GM13976 (cell line): ENCODE results near the gene COL4A2.

ENCODE experiments used
- DNase-seq: peaks from one replicate; pipeline ENCODE4 v3.0.0; 2012; ENCODE audit warnings: low spot score
- CTCF ChIP-seq: IDR thresholded peaks from 2 replicates; pipeline ENCODE4 v1.5.1; 2012; ENCODE audit warnings: borderline replicate concordance, mild to moderate bottlenecking; ENCODE audit not compliant: insufficient read depth; ENCODE audit errors: extremely low read depth, missing control alignments, control extremely low read depth
- in situ Hi-C: fragments of 300-500 bp; cut with MboI; formaldehyde crosslinking; loops from one replicate; pipeline ENCODE4 v1.12.0; 2022; ENCODE audit warnings: low sequenced_read_pairs, mixed read lengths, inconsistent platforms; ENCODE audit not compliant: unreplicated experiment

COL4A2 gene

DNA sequence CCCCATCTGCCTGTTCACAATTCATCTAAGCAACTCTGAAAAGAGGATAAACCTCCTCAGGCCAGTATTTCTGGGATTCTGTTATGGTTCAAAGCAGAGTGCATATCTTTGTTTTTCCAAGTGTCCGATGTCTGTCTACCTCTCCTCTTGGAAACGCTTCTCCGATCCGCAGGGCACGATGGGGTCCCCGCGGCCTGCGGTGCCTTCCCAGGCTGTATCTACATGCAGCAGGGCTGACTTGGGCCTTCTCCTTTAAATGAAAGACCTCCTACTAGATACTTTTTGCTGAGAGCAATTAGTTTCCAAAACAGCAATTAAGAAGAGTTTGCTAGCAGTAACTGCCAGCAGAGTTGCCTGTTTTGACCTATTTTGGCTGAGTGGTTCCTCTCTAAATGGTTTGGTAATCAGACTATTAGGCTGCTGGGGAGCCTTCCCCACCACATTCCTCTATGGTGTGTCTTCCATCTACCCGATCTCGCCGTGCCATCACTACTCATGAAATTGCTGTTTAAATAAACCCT is 23.5 kb downstream of the COL4A2 start:
- no peak for DNase-seq
- TF ChIP-seq CTCF = no peak
- in situ Hi-C loops = no loop called here

DNA sequence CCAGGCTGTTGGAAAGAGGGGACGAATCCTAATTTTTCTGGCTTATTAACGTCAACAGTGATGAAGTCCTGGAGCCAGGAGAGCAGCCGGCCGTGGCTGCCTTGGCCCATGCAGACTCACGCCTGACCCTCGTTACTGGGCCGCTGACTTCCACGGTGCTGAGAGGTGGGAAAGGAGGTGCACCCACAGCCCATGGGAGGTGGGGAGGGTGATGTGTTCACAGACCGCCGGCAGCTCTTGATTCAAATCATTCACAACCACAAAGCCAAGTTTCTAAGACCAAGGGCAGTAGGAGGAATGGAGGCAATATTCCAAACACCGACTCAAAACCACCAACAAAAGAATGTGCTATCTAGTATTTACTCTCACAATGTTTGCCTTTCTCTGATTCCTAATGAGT is 24.3 kb downstream of the COL4A2 start:
- TF ChIP-seq CTCF = no peak
- in situ Hi-C loops = no loop called here
- DNase-seq = no peak

DNA sequence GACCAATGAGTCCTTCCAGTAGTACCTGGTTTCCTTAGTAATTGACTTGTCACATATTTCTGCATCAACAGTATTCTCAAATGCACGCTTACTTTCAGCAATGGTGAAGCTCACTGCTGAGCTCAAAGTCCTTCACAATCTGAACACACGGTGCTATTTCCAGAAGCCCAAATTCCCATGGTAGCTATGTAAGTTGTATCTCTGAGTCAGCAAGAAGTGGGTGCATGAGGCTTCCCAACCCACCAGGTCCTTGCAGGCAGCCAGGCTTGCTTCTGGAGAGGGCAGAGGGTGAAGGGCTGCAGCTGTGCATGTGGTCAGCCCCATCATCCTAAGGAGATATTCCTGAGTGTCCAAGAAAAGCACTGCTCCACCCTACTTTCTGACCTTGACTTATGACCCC is 25.7 kb downstream of the COL4A2 start:
- in situ Hi-C loops = no loop called here
- DNase-seq = no peak
- TF ChIP-seq CTCF = no peak

DNA sequence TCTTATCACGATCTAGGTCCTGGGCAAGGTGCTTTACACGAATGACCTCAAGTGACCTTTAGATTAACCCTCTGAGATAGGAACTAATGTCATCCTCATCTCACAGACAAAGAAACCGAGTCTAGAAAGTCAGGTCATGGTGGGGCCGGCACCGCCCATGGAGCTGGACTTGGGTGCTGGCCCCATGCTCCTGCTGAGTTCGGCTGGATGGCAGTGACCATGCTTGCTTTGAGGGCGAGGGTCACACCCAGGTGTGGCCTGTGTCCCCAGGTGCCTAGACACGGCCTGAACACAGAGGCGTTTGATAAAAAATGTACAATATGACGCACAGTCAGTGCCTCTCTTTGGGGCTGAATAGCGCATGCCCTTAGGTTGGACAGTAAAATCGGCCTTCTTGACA is 26.8 kb downstream of the COL4A2 start:
- no peak for TF ChIP-seq CTCF
- in situ Hi-C loops = no loop called here
- DNase-seq = no peak

GRCh38 chr13:110334256-110334655 is 27.2 kb downstream of the COL4A2 start:
- DNase-seq = no peak
- TF ChIP-seq CTCF = no peak
- in situ Hi-C loops = no loop called here

DNA sequence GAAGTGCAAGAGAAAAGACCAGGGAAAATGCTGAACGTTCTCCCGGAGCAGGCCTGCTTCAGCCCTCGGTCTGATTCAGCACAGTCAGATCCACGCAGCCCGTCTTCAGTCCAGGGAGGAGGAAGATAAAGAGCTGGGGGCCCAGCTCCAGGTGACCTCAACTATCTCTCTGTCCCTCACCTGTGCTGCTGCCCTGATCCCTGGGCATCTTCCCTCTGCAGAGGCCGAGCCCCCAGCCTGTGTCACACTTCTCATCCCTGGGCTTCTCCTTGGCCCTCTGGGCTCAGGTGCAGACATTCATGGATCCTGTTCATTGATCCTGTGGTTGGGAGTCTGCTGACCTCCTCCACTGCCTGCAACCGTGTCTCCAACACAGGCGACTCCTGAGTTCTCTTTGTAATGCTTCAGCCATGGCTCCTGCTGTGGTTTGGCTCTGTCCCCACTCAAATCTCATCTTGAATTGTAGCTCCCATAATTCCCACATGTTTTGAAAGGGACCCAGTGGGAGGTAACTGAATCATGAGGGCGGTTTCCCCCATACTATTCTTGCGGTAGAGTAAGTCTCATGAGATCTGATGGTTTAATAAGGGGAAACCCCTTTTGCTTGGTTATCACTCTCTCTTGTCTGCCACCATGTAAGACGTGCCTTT is 27.9 kb downstream of the COL4A2 start:
- TF ChIP-seq CTCF = no peak
- no peak for DNase-seq
- in situ Hi-C loops = no loop called here
